Left renal pelvis (tissue), 4 donors: ENCODE results near the gene MEG3. TPM values are rescaled to one million over a fixed set of nuclear protein-coding genes. Genes with fewer than 3 reads are reported as not detected.

Source experiments
- DNase-seq, 4 donors: peaks; one replicate each; pipeline ENCODE4 v3.0.0-alpha.2; 2013; ENCODE audit warnings: low read depth in 4 of 4, low spot score in 3 of 4
- polyA plus RNA-seq, 4 donors: library from polyadenylated mRNA; unstranded; fragments of 120-200 nt; gene quantifications; one replicate each; pipeline ENCODE4 v1.2.1, GENCODE V29; 2013; ENCODE audit not compliant: insufficient read length in 4 of 4

The MEG3 gene
- polyA plus RNA-seq, 4 donors, result 90.4 to 218 (median 152) TPM

- DNase-seq, result no peak
These were observed 81.3 kb downstream of the MEG3 start for GRCh38 chr14:100907240-100907639.

DNA sequence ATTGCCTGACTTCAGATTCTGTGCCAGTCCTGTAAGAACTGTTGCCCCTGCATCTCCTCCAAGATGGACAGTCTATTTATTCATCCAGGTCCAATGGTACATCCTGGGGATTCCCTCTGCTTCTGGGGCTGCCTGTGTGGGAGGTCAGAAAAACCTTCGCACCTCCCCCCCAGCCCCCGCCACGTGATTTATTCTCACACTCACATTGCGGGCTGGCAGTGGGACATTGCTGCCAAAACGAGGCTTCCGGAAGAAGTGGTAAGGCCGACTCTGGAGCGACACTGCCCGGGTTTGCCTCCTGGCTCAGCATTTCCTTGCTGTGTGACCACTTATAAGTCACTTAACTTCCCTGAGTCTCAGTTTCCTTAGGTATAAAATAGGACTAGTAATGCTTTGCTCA lies 83.5 kb downstream of the MEG3 start:
- DNase-seq, result no peak

Other genes starting within 250 kb of the MEG3 start
- 1 to 10 TPM; 1.2 to 3.6 (median 1.8) TPM for gene BEGAIN, start 238.7 kb upstream of the MEG3 start, polyA plus RNA-seq
- gene DLK1, start 99.2 kb upstream of the MEG3 start, polyA plus RNA-seq, result 10 to 100 TPM in 3 of 4 donors, 1 to 10 TPM in 1; 6.5 to 32.2 (median 15.7) TPM
- under 1 TPM; 0.04 to 0.12 (median 0.07) TPM for gene RTL1, start 77.6 kb downstream of the MEG3 start, polyA plus RNA-seq